SU-DHL-6 (cell line): ENCODE data around the gene ARHGAP30.
"Not testable (repeated sequence)": the region's sequence is repeated elsewhere in the genome, so short reads cannot be mapped to it uniquely, and the experiment has no call there.

ENCODE experiments used
- H2AFZ ChIP-seq: fragments of 200-600 bp; sonication (generic); 2 replicates; pipeline ENCODE4 v1.6.1; 2014; ENCODE audit warnings: low read depth, mild to moderate bottlenecking, moderate library complexity, mixed read lengths, antibody characterized with exemption, low read length; ENCODE audit not compliant: severe bottlenecking
- H3F3A ChIP-seq: fragments of 200-600 bp; shearing (Covaris generic); 2 replicates; pipeline ENCODE4 v1.6.0; 2016; ENCODE audit warnings: antibody characterized with exemption, mild to moderate bottlenecking; ENCODE audit not compliant: insufficient read depth
- H3K27ac ChIP-seq: fragments of 200-600 bp; sonication (generic); 2 replicates; pipeline ENCODE4 v1.5.1; 2016; ENCODE audit warnings: low read depth, mild to moderate bottlenecking, low read length, moderate library complexity, mixed read lengths
- H3K27me3 ChIP-seq: fragments of 200-600 bp; sonication (generic), shearing (Covaris generic); 2 replicates; pipeline ENCODE4 v1.6.0; 2014; ENCODE audit warnings: mild to moderate bottlenecking, low read length
- H3K36me3 ChIP-seq: fragments of 200-600 bp; sonication (generic); 2 replicates; pipeline ENCODE4 v1.6.1; 2014; ENCODE audit warnings: mild to moderate bottlenecking, low read length, mixed read lengths
- H3K4me2 ChIP-seq: fragments of 300-600, 200-600 bp; shearing (Covaris generic), sonication (generic); 2 replicates; pipeline ENCODE4 v1.6.0; 2014; ENCODE audit warnings: low read length, low read depth, mild to moderate bottlenecking; ENCODE audit not compliant: poor library complexity, severe bottlenecking
- H3K4me3 ChIP-seq: fragments of 200-600 bp; sonication (generic); 2 replicates; pipeline ENCODE4 v1.5.1; 2014; ENCODE audit warnings: antibody characterized with exemption, low read length, mild to moderate bottlenecking, mixed read lengths; ENCODE audit not compliant: insufficient read depth, poor library complexity, severe bottlenecking
- H3K79me2 ChIP-seq: fragments of 200-600 bp; sonication (generic); 2 replicates; pipeline ENCODE4 v1.6.1; 2014; ENCODE audit warnings: mild to moderate bottlenecking, low read length, moderate library complexity; ENCODE audit not compliant: insufficient read depth
- H3K9ac ChIP-seq: fragments of 200-600 bp; sonication (generic); 2 replicates; pipeline ENCODE4 v1.7.0; 2014; ENCODE audit warnings: mild to moderate bottlenecking, low read length
- H3K9me2 ChIP-seq: fragments of 200-600 bp; sonication (generic); replicated peaks from 2 replicates; pipeline ENCODE4 v1.6.1; 2014; ENCODE audit warnings: low read length; ENCODE audit not compliant: insufficient read depth
- H3K9me3 ChIP-seq: fragments of 200-600 bp; sonication (generic); 2 replicates; pipeline ENCODE4 v1.6.1; 2014; ENCODE audit warnings: low read length, mixed read lengths; ENCODE audit not compliant: insufficient read depth
- H4K20me1 ChIP-seq: fragments of 200-600 bp; sonication (generic); 2 replicates; pipeline ENCODE4 v1.6.1; 2014; ENCODE audit warnings: low read depth, mild to moderate bottlenecking, antibody characterized with exemption, low read length, moderate library complexity, mixed read lengths
- EZH2phosphoT487 ChIP-seq: fragments of 200-600 bp; sonication (generic), shearing (Covaris generic); conservative IDR thresholded peaks from 2 replicates; pipeline ENCODE4 v1.6.1; 2018; ENCODE audit warnings: mild to moderate bottlenecking, antibody characterized with exemption, low read length, moderate library complexity, mixed read lengths
- TF ChIP-seq, protein P1 (sequence below): fragments of 200-600 bp; sonication (generic); IDR thresholded peaks from one replicate; pipeline ENCODE4 v1.5.1; 2017; ENCODE audit warnings: antibody characterized with exemption, mild to moderate bottlenecking, low read length, moderate library complexity; ENCODE audit not compliant: insufficient read depth, poor library complexity, severe bottlenecking

Gene ARHGAP30

DNA sequence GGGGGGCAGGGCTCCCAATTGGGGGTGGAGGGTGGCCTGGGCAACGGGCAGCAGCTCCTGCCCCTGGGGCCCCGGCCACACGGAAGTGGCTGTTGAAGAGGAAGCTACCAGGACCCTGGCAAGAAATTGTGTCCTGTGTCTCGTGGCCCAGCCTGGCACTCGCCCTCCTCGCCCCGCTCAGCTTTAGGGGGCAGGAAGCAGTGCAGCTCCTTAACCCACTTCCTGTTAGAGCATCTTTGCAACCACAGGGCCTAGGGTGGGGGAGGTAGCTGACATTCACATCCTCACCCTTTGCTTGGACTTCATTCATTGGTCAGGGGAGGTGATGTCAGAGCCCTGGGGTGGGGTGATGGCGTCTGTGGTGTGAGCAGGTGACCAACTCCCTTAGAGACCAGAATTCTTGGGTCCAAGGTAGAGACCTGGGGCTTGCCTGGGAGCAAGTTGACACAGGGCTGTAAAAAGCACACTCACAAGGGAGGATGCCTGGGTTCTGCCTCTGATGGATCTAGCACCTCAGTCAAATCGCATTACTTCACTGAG is at the start of gene ARHGAP30:
ARHGAP30 (minus strand) TSS at position 161 of the 540 bp plus-strand sequence. CDS start 267 bp downstream, outside the sequence.
- peak within 1 kb of the TSS; percentile 83 for H3K27ac ChIP-seq
- no peaks in the 10 kb centered on the region for H3K9me2 ChIP-seq
- H2AFZ ChIP-seq, result peak within 1 kb of the TSS; percentile 55
- TF ChIP-seq EZH2phosphoT487, result no peak
- TF ChIP-seq, protein P1, sequence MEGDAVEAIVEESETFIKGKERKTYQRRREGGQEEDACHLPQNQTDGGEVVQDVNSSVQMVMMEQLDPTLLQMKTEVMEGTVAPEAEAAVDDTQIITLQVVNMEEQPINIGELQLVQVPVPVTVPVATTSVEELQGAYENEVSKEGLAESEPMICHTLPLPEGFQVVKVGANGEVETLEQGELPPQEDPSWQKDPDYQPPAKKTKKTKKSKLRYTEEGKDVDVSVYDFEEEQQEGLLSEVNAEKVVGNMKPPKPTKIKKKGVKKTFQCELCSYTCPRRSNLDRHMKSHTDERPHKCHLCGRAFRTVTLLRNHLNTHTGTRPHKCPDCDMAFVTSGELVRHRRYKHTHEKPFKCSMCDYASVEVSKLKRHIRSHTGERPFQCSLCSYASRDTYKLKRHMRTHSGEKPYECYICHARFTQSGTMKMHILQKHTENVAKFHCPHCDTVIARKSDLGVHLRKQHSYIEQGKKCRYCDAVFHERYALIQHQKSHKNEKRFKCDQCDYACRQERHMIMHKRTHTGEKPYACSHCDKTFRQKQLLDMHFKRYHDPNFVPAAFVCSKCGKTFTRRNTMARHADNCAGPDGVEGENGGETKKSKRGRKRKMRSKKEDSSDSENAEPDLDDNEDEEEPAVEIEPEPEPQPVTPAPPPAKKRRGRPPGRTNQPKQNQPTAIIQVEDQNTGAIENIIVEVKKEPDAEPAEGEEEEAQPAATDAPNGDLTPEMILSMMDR, result no peak
- no peaks in the 10 kb centered on the region for H3K27me3 ChIP-seq
- peak within 1 kb of the TSS; percentile 77 for H3K4me2 ChIP-seq
- H3K4me3 ChIP-seq, result peak within 1 kb of the TSS; percentile 79
- H3F3A ChIP-seq, result peaks cover 14% of the 10 kb centered on the region; the same call in 1 of the 2 replicates
- peak within 1 kb of the TSS; percentile 93 for H3K9ac ChIP-seq
- H3K36me3 ChIP-seq, result no peaks in the 10 kb centered on the region
- no peaks in the 10 kb centered on the region for H4K20me1 ChIP-seq
- H3K79me2 ChIP-seq, result peaks cover 40% of the 10 kb centered on the region
- no peaks in the 10 kb centered on the region for H3K9me3 ChIP-seq

DNA sequence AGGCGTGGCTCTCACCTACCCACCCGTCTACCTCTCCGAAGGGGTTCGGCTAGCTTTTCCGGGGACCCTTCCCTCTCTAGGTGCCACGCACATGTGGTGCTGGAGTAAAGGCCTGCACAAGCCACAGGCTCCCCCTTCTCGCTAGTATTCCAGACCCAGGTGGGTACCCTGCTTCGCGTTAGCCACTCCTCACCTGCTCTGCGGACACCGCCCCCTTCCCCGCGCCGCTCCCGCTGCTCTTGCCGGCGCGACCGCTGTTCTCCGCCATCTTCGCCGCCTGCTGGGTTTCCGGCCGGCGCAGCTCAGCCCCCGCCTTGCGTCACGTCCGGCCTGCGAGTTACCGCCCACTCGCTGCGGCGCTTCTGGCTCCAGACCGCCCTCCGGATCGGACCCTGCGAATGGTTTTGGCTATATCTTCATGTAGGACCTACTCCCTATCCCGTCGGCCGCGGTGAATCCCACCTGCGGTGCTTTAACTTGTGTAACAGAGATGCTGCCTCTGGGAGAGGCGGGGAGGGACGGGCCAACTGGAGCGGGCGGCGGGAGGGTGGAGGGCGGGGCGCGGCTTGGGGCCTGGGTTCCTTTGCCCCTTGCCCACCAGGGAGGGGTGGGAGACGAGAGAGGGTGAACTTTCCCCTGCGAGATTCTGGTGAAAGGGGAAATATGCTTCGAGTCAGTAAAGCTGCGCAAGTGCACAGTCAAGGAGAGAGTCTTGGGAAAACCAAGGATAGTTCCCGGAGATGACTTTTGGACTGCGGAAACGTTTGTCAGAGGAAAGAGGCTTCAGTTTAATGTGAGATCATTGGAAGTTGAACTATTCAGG is 48.3 kb upstream of the ARHGAP30 start, which contains the start of the genes NIT1 and PFDN2:
NIT1 (plus strand) TSS at position 347 of the 823 bp plus-strand sequence; CDS start at position 419, 72 bp downstream.
PFDN2 (minus strand) TSS at position 279 of the 823 bp plus-strand sequence; CDS start at position 268, 11 bp downstream.
- Histone ChIP-seq H3K27ac (peak within 1 kb of the TSS; percentile 48), H3K27me3 (no peaks in the 10 kb centered on the region), H3K4me2 (peak within 1 kb of the TSS; percentile 73), H3K9me3 (no peaks in the 10 kb centered on the region), H3K36me3 (0 out of 2 replicates have a peak, but pooled peaks cover 4% of the 10 kb centered on the region), H4K20me1 (0 out of 2 replicates have a peak, but pooled peaks cover 2% of the 10 kb centered on the region), H3K4me3 (peak within 1 kb of the TSS; percentile 82), H3K9ac (peak within 1 kb of the TSS; percentile 73), H3F3A (peaks cover 8% of the 10 kb centered on the region; the same call in 1 of the 2 replicates), H3K9me2 (no peaks in the 10 kb centered on the region), H2AFZ (peak within 1 kb of the TSS; percentile 69), H3K79me2 (peaks cover 58% of the 10 kb centered on the region)
- no peak for TF ChIP-seq EZH2phosphoT487
- TF ChIP-seq, protein P1, result no peak

DNA sequence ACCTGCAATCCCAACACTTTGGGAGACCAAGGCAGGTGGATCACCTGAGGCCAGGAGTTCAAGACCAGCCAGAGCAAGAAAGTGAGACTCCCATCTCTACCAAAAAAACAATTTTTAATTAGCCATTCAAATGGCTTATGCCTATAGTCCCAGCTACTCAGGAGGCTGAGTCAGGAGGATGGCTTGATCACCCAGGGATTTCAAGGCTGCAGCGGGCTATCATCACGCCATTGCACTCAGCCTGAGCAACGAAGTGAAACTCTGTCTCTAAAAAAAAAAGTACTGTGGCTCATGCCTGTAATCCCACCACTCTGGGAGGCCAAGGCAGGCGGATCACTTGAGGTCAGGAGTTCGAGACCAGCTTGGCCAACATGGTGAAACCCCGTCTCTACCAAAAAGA is 46.3 kb upstream of the ARHGAP30 start:
- not testable (repeated sequence) for H3K4me3 ChIP-seq, H3K9ac ChIP-seq, H2AFZ ChIP-seq, H4K20me1 ChIP-seq, H3K9me2 ChIP-seq, H3K27me3 ChIP-seq, H3K9me3 ChIP-seq, H3K27ac ChIP-seq, H3F3A ChIP-seq, H3K36me3 ChIP-seq
- peaks cover 77% of the 10 kb centered on the region for H3K79me2 ChIP-seq
- H3K4me2 ChIP-seq, result peak overlapping the region; percentile 73
